Hematopoietic multipotent progenitor cell treated with erythropoietin and hydrocortisone succinate and interleukin-3 and kit ligand, for 8 days (in vitro differentiated cells): ENCODE measurements around the gene PARL.

Source experiments
- DNase-seq: peaks from one replicate; pipeline ENCODE4 v3.0.0-alpha.2; 2015

The PARL gene

DNA sequence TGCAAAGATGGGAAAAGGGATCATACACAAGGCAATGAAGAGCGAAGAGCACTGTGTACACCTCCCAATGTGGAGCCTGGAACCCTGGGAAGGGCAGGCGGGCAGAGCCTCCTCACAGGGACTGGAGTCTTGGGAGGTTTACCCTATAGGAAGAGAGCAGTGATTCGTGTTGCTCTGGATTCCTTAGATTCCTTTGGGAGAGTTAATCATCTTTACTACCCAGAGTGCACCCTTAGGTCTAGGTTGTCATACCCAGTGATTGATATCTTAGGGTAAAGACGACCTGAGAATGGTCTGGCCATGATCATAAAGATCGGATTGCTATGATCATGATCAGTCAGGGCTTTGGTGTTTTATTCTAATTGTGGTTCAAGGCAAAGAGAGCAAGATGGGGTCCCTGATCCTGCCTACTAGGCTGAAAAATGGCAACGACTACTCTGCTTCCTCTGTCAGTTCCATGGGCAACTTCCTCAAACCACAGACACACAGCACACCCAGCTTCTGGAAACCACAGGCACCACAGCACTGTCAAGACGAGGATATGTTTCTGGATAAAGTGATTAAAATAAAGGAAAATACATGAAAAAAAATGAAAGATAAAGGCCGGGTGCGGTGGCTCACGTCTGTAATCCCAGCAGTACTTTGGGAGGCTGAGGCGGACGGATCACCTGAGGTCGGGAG, 38.9 kb downstream of the PARL start:
- no peak for DNase-seq

DNA sequence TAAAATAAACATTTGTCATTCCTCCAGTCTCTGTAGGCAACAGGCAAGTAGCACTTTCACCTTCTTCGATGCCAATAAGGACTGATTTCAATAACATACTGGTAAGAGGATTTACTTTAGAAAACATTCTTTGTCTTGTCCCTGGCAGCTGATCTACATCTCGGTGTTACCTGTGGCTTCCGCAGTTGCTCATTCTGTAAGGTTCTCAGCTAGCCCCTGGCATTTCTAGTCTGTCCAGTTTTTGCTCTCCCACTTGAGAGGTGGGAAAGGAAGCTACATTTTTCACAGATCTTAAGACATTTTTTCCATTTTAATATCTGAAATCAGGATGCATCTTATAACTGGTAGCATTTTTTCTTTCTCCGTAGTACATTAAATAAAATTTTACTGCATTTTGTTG, 39.6 kb downstream of the PARL start:
- no peak for DNase-seq

DNA sequence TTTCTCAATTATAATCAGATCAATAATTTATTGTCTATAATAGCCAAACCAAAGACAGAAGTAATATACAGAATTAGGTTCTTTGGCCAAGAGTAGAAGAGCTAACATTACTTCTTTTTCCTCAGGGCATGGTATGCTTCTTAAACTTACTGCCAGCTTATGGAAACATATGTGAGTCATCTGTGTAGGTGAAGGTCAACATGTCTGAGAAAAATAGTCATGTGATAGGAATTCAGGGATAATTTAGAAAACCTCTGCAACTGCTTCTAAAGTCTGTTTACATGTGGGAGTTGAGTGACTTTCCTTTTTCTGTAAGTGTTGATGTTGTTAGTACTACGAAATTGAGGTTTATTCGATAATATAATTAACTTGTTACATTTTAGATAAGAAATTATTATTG, 40.1 kb downstream of the PARL start:
- peak; percentile 10 for DNase-seq

DNA sequence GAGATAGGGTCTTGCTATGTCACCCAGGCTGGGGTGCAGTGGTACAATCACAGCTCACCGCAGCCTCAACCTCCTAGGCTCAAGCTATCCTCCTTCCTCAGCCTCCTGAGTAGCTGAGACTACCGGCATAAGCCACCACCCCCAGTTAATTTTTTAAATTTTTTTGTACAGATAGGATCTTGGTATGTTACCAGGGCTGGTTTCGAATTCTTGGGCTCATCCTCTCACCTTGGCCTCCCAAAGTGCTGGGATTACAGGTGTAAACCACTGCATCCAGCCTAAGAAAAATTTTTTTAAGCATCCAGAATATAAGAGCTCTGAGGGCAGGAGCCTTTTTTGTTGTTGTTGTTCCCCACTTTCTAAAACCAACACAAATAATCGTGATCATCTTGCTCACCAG, 44.9 kb downstream of the PARL start:
- no peak for DNase-seq

DNA sequence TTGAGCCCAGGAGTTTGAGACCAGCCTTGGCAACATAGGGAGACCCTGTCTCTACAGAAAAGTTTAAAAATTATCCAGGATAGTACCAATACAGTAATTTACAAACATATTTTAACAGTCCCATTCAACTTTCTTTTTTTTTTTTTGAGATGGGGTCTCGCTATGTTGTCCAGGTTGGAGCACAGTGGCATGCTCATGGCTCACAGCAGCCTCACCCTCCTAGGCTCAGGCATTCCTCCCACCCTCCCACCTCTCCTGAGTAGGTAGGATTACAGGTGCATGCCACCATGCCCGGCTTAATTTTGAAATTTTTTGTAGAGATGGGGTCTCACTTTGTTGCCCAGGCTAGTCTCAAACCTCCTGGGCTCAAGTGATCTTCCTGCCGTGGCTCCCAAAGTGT, 46.8 kb downstream of the PARL start:
- DNase-seq: no peak

DNA sequence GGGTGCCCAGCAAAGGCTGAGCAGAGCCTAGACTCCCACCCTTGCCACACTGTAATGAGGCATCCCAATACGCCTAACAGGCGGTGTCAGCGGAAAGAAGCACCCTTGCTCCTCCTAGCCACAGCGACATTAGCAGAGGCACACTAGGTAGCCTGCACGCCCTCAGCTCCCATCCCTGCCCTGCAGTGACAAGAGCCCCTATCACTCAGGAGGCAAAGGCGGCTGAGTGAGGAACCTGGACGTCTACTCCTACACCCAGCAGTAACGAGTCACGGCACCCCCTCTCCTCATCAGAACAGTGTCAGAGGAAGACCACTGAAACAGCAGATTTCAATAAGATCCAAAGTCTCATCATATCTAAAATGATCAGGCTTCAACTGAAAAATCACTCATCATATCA, 47.3 kb downstream of the PARL start:
- no peak for DNase-seq

DNA sequence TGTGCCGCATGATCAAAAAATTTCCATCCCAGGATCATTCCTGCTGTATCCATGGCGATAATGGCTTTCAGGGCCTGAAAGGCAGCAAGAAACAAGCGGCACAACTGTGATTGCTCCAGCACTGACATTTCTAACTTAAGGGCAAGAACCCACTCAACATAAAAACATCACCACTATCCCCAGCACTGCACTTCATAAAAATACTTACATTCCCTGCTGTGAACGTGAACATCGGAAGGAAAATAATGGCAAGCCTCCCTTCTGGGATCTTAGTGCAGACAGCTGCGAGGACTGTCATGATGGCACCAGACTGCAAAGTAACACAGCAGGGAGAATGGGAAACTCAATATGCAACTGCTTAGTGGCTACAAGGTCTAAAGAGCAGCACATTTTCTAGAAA, 51.2 kb downstream of the PARL start:
- DNase-seq: no peak

DNA sequence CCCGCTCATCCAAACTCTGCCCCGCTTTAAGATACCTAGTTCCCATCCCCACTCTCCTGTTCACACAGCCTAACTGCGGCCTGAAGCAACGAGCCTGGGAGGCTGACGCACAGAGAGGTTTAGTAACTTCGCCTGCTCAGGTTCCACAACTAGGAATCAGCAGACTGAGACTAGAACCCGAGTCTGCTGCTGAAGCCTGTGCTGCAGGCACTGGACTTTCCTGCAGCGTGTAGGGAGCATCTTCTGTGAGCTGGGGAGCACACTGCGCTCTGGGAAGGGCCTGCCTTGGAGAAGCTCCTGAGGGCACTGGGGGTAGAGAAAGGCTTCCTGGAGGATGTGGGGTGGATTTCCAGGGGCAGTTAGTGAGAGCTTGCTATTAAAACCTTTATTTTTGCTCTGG, 54.5 kb downstream of the PARL start:
- no peak for DNase-seq

DNA sequence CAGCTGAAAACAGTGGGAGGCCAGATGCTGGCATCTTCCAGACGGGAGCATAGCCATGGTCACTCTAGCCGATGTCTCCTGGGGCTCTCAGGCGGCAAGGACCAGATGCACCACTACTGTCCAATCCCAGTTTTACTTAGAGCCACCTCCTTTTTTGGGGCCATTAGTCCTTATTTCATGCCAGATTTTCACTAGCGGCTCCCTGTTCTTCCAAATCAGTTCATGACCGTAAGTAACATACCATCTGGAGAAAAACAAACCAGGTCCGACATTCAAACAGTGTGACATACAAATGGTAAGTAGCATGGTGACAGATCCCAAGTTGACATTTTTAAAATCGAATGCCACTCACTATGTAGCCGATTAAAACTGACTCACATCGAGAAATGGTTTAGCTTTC, 55.2 kb downstream of the PARL start:
- DNase-seq: no peak

DNA sequence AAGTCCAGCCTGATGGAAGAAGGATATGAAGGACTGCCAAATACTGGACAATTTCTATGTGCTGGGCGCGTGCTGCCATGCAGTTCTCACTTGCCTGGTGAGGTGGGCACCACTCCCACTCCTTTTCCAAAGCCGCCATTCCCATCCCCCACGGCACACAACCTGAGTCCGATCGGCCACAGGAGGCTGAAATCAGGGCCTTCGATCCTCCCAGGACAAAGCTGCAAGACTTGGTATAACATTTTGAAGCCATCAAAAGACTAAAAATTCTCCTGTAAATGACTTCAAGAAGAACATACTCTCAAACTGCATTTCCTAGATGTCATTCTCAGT, 56.2 kb downstream of the PARL start:
- DNase-seq: no peak

DNA sequence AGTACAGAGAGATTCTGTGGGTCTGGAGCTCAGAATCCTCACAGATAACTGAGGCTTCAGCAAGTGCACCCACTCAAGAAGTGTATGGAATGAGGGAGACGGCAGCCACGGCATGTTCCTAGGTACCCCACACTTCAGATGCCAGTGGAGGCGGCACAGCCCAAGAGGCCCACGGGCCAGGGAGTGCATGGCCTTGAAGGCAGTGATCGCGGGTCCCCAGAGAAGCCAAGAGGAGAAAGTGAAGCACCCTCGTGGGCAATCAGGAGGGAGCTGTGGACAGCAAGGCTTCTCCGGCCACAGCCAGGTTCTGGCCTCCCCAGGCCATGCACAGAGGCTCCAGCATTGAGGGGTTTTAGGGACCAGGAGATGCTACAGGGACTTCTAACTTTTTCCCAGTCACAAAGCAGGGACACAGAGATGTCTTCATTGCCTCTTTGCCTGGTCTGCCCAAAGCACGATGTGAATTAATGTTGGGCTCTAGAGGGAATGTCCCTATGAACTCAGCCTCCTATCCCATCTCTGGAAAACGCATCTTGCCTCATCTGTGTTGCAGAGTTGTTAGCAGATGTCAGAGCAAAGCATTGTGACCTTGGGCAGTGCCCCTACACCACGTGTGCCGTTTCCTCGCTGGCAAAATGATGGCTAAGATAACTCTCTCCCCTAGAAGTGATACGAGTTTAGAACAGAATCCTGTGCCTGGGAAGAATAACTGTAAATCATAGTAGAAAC, 56.7 kb downstream of the PARL start:
- DNase-seq: no peak

DNA sequence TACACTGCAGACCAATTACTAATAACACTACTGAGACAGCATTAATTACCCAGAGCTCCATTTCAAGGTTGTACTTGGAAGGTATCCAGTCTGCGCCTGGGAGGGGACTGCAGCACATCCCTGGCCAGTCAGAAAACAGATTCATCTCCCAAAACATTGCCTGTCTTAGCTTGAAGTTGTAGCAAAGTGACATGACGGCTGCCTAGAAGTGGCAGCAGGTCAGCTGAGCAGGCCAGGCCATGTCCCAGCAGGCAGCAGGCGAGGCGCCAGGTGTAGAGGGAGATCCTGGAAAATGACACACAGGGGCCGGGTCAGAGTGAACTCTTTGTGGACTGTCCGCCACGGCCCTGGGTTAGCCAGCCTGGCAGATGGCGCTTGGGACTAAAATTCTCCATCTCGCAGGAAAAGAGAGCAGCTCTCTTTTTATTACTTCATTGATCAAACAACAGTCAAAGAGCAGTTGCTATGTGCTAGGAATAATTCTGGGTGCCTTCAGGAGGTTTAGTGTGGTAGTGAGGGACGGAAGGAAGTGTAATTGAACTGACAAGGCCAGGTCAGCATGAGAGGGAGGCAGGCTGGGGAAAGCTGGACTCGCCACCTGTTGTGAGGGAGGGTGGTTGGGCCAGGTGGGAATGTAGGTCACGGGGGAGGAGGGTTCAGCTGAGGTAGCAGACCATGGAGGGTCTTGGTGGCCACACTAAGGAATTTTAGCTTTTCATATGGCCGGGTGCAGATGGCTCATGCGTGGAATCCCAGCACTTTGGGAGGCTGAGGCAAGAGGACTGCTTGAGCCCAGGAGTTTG, 58.0 kb downstream of the PARL start:
- DNase-seq: no peak

DNA sequence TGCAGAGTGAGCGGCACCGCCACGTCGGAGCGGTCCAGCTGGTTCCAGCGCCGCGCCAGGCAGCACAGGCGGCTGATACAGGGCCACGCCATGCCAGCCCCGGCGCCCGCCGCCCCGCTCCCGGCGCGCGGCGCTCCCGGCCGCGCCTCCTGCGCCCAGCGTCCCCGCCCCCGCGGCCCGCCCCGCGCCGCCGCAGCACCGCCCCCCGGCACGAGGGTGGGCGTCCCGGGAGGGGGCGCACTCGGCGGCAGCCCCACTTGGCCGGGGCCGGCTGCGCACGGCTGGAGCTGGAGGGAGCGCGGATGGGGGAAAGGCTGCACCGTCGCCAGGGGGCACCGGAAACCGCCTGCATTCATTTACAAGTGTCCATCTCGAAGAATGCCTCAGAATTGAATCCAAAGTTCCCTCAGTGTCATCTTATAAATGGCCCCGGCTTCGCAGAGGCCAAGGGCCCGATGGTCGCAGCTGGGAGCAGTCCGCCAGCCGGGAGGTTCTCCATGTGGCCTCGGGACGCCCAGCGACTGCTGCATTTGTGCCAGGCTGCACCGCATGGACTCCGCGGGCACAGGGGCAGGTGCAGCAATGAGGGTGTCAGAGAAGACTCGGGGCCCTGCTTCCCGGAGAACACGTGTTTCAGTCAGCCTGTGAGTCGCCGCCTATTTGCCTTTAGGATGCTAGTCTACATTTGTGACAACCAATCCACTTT, 59.1 kb downstream of the PARL start, which contains the start of gene MAP6D1:
Gene MAP6D1, minus strand, starts transcription at position 122 of the 706 bp plus-strand sequence. Its CDS starts 30 bp downstream, at position 92.
- peak; percentile 58 for DNase-seq

DNA sequence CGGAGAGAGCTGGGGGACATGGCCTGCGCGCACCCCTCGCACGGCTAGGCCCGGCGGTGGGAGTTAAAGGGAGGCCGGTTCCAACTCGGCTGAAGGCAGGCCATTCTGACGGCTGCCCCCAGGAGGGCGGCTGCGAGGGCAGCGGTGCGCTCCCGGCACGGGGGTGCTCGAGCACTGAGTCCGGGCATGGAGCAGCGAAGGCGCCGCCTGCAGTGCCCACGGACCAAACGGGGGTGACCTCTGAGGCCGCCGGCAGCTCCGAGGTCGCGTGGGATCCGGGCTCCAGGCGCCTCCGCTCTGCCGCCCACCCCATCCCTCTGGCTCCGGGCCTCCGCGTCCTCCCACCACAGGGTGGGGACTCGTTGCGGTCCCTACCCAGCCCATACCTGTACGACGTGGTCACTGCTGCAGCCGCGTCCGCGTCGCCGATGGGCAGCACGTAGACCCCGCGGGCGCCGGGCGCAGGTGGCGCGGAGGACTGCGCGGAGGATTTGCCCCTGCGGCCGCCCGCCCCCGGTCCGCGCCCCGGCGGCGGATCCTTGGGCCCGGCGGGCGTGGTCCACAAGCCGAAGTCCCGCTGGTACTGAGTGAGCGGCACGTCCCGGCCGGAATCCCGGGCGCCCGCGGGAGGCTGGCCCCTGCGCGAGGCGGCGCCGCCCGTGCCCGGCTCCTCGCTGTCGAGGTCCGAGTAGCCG, 59.8 kb downstream of the PARL start:
- DNase-seq: peak; percentile 6

DNA sequence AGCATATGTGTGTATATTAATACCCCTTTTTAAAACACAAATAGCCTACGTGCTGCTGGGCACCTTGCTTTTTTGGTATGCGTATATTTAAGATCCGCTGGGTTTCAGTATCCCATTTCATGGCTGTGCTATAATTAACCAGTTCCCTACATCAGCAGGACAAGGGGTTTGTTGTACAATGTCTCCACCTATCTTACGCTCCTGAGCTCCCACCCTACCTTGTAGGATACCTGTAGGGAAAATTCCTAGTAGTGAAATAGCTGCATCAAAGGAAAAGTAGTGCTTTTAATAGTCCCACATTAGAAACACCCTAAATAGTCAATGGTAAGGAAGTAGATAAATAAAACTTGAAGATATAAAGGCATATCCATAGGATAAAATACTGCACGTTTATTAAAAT, 60.7 kb downstream of the PARL start:
- no peak for DNase-seq

DNA sequence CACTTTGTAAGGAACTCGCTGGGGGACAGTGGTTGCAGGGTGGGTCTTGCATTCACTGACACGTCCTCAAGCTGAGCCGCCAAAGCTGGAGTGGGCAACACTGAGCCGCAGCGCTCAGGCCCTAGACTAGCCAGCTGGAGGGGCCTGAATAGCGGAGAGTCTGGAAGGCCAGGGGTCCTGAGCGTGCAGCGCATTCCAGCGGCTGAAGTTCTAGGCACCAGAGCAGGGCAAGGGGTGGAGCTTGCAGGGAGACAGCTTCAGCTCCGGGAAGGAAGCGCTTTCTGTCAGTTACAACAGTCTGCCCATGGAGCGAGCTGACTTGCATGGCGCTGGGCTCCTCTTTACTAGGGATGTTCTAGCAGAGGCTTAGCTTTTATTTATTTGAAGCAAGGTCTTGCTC, 62.0 kb downstream of the PARL start:
- DNase-seq: no peak

DNA sequence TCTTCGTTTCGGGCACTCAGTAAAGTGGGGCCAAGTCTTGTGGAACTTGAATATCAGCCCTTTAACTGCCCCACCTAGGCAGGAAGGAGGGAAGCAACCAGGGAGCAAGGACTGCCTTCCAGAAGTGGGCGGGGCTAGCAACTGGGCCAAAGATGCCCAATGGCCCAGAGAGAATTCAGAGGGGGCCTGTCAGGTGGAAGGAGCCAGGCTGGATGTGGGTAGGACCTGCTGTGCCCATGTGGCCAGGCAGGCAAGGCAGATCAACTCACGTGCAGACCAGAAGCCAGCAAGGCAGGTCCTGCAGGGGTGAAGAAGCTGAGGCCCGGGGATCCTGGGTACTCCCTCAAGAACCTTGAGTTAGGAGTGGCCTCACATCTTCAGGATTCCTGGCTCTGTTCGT, 64.8 kb downstream of the PARL start:
- DNase-seq: no peak

DNA sequence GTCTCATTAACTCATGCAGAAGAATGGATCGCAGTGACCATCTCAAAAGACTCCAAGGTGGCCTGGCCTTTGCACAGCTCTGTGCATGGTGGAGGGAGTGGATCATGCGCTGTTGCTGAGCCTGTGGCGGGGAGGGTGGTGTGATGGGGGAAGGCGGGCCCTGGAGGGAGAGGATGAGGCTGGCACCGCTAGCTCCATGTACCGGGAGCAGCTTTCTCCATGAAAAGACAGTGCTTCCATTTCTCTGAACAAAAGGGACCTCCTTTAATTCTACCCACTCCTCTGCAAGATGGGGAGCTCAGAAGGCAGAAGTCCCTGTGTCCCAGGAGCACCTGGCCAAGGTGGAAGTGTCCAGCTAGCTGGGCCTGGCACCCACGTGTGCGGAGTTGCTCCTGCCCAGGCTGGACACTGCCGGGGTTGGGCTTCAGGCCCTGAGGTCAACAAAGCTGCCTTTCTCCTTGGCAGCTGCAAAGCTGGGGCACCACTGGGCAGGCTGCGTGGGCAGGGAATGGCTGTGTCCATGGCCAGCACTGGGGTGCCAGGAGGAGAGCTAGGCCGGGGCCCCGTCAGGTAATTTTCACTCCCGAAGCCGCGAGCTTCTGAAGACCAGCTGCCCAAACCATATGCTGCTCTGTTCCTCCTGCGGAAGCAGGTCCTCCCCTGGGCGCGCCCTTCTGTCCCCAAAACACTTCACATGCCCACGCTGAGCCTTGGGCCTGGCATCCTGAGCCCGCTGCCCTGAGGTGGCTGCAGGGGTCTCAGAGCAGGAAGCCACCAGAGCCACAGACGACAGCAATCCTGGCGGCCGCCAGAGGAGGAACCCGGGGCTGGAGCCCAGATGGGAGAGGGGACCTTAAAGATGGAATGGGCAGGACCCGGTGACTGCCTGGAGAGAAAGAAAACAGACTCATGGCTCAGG, 65.7 kb downstream of the PARL start:
- no peak for DNase-seq

DNA sequence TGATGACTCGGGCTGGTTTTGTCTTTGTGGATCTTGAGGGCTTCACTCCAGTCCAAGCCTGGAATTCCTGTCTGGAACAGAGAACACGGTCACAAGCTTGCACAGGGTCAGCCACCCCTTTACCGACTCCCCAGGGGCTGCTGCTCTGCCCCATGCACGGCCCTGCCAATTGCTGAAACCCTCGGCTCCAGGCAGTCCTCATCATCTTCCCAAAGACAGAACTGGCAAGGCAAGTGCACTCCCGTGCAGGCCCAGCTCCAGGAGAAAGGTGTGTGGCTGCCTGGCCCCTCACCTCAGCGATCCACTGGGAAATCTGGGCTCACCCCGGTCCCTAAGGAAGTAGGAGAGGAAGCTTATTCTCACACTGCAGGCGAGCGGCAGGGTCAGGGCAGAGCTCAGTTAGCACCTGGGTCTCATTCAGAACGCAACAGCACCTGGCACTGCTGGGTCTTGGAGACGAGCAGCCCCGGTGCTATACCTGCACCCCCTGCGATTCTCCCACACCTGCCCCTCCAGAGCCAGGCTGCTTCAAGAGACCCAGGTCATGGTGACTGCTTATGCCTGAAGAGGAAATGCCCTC, 66.5 kb downstream of the PARL start:
- DNase-seq: no peak

DNA sequence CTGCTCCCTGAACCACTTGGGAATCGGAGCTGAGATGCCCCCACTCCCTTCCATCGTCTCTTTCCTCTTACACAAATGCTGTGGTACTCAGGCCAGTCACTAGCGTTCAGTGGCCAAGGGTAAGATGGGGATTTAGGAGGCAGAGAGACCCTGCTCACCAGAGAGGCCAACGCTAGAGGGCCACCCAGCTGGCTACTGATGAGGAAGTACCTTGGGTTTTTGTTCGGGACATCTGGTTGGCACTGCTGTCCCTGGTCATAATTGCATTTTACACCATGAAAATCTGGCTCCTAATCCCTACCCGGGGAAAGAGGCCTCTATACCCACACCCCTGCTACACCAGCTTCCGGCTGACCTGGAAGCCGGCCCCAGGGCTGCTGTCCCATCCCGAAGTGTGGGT, 67.0 kb downstream of the PARL start:
- no peak for DNase-seq
